ENCODE results near the gene LRRC63.

Gene LRRC63

GRCh38 chr13:46170687-46171086, 41.0 kb upstream of the LRRC63 start:
- Histone ChIP-seq H3K36me3 (ENCODE audit: insufficient read depth, low read length) (no peaks in the 10 kb centered on the region), H3K9ac (ENCODE audit: low read length) (no peak overlapping the region), H3K4me3 (ENCODE audit: low read depth in 1 of 2, low read length in 2 of 2) (no peak overlapping the region), H3K27ac (ENCODE audit: low read depth, low read length) (no peak overlapping the region), H3K4me1 (ENCODE audit: insufficient read depth, low read length) (no peaks in the 10 kb centered on the region), H3K27me3 (ENCODE audit: control insufficient read depth in 1 of 2, insufficient read depth in 2 of 2, low read length in 2 of 2) (no peaks in the 10 kb centered on the region), H3K9me3 (ENCODE audit: low read length) (no peaks in the 10 kb centered on the region)

- H3K36me3 ChIP-seq (ENCODE audit: insufficient read depth, low read length): no peaks in the 10 kb centered on the region
- H3K4me3 ChIP-seq (ENCODE audit: low read depth in 1 of 2, low read length in 2 of 2): no peak overlapping the region
- no peak overlapping the region for H3K9ac ChIP-seq (ENCODE audit: low read length)
- no peaks in the 10 kb centered on the region for H3K27me3 ChIP-seq (ENCODE audit: control insufficient read depth in 1 of 2, insufficient read depth in 2 of 2, low read length in 2 of 2)
- no peaks in the 10 kb centered on the region for H3K9me3 ChIP-seq (ENCODE audit: low read length)
- no peak overlapping the region for H3K27ac ChIP-seq (ENCODE audit: low read depth, low read length)
- no peaks in the 10 kb centered on the region for H3K4me1 ChIP-seq (ENCODE audit: insufficient read depth, low read length)
These were observed 40.5 kb upstream of the LRRC63 start for GRCh38 chr13:46171217-46171616.

- H3K27me3 ChIP-seq (ENCODE audit: control insufficient read depth in 1 of 2, insufficient read depth in 2 of 2, low read length in 2 of 2): no peaks in the 10 kb centered on the region
- no peaks in the 10 kb centered on the region for H3K9me3 ChIP-seq (ENCODE audit: low read length)
- no peaks in the 10 kb centered on the region for H3K36me3 ChIP-seq (ENCODE audit: insufficient read depth, low read length)
- H3K4me1 ChIP-seq (ENCODE audit: insufficient read depth, low read length): no peaks in the 10 kb centered on the region
- no peak overlapping the region for H3K27ac ChIP-seq (ENCODE audit: low read depth, low read length)
- no peak overlapping the region for H3K9ac ChIP-seq (ENCODE audit: low read length)
- no peak overlapping the region for H3K4me3 ChIP-seq (ENCODE audit: low read depth in 1 of 2, low read length in 2 of 2)
These were observed 40.0 kb upstream of the LRRC63 start for GRCh38 chr13:46171739-46172138.

- Histone ChIP-seq H3K27me3 (ENCODE audit: control insufficient read depth in 1 of 2, insufficient read depth in 2 of 2, low read length in 2 of 2) (no peaks in the 10 kb centered on the region), H3K36me3 (ENCODE audit: insufficient read depth, low read length) (no peaks in the 10 kb centered on the region), H3K9me3 (ENCODE audit: low read length) (no peaks in the 10 kb centered on the region), H3K4me3 (ENCODE audit: low read depth in 1 of 2, low read length in 2 of 2) (no peak overlapping the region), H3K27ac (ENCODE audit: low read depth, low read length) (no peak overlapping the region), H3K4me1 (ENCODE audit: insufficient read depth, low read length) (no peaks in the 10 kb centered on the region), H3K9ac (ENCODE audit: low read length) (no peak overlapping the region)
These were observed 39.2 kb upstream of the LRRC63 start for GRCh38 chr13:46172531-46172991.

- Histone ChIP-seq H3K27me3 (ENCODE audit: control insufficient read depth in 1 of 2, insufficient read depth in 2 of 2, low read length in 2 of 2) (no peaks in the 10 kb centered on the region), H3K4me1 (ENCODE audit: insufficient read depth, low read length) (no peaks in the 10 kb centered on the region), H3K9me3 (ENCODE audit: low read length) (no peaks in the 10 kb centered on the region), H3K4me3 (ENCODE audit: low read depth in 1 of 2, low read length in 2 of 2) (no peak overlapping the region), H3K36me3 (ENCODE audit: insufficient read depth, low read length) (no peaks in the 10 kb centered on the region), H3K27ac (ENCODE audit: low read depth, low read length) (no peak overlapping the region), H3K9ac (ENCODE audit: low read length) (no peak overlapping the region)
These were observed 38.1 kb upstream of the LRRC63 start for GRCh38 chr13:46173656-46174055.

GRCh38 chr13:46176756-46177155, 35.0 kb upstream of the LRRC63 start:
- no peaks in the 10 kb centered on the region for H3K9me3 ChIP-seq (ENCODE audit: low read length)
- H3K27ac ChIP-seq (ENCODE audit: low read depth, low read length): no peak overlapping the region
- no peaks in the 10 kb centered on the region for H3K4me1 ChIP-seq (ENCODE audit: insufficient read depth, low read length)
- H3K27me3 ChIP-seq (ENCODE audit: control insufficient read depth in 1 of 2, insufficient read depth in 2 of 2, low read length in 2 of 2): no peaks in the 10 kb centered on the region
- H3K36me3 ChIP-seq (ENCODE audit: insufficient read depth, low read length): no peaks in the 10 kb centered on the region
- H3K9ac ChIP-seq (ENCODE audit: low read length): no peak overlapping the region
- no peak overlapping the region for H3K4me3 ChIP-seq (ENCODE audit: low read depth in 1 of 2, low read length in 2 of 2)

- Histone ChIP-seq H3K4me1 (ENCODE audit: insufficient read depth, low read length) (no peaks in the 10 kb centered on the region), H3K27ac (ENCODE audit: low read depth, low read length) (no peak overlapping the region), H3K27me3 (ENCODE audit: control insufficient read depth in 1 of 2, insufficient read depth in 2 of 2, low read length in 2 of 2) (no peaks in the 10 kb centered on the region), H3K4me3 (ENCODE audit: low read depth in 1 of 2, low read length in 2 of 2) (no peak overlapping the region), H3K9ac (ENCODE audit: low read length) (no peak overlapping the region), H3K9me3 (ENCODE audit: low read length) (no peaks in the 10 kb centered on the region), H3K36me3 (ENCODE audit: insufficient read depth, low read length) (no peaks in the 10 kb centered on the region)
These were observed 33.6 kb upstream of the LRRC63 start for GRCh38 chr13:46178143-46178542.

GRCh38 chr13:46178821-46179220, 32.9 kb upstream of the LRRC63 start:
- no peak overlapping the region for H3K27ac ChIP-seq (ENCODE audit: low read depth, low read length)
- no peak overlapping the region for H3K9ac ChIP-seq (ENCODE audit: low read length)
- H3K4me1 ChIP-seq (ENCODE audit: insufficient read depth, low read length): no peaks in the 10 kb centered on the region
- no peaks in the 10 kb centered on the region for H3K27me3 ChIP-seq (ENCODE audit: control insufficient read depth in 1 of 2, insufficient read depth in 2 of 2, low read length in 2 of 2)
- H3K36me3 ChIP-seq (ENCODE audit: insufficient read depth, low read length): no peaks in the 10 kb centered on the region
- H3K4me3 ChIP-seq (ENCODE audit: low read depth in 1 of 2, low read length in 2 of 2): no peak overlapping the region
- no peaks in the 10 kb centered on the region for H3K9me3 ChIP-seq (ENCODE audit: low read length)

- Histone ChIP-seq H3K9ac (ENCODE audit: low read length) (no peak overlapping the region), H3K4me1 (ENCODE audit: insufficient read depth, low read length) (no peaks in the 10 kb centered on the region), H3K36me3 (ENCODE audit: insufficient read depth, low read length) (no peaks in the 10 kb centered on the region), H3K27ac (ENCODE audit: low read depth, low read length) (no peak overlapping the region), H3K9me3 (ENCODE audit: low read length) (no peaks in the 10 kb centered on the region), H3K27me3 (ENCODE audit: control insufficient read depth in 1 of 2, insufficient read depth in 2 of 2, low read length in 2 of 2) (no peaks in the 10 kb centered on the region), H3K4me3 (ENCODE audit: low read depth in 1 of 2, low read length in 2 of 2) (no peak overlapping the region)
These were observed 32.2 kb upstream of the LRRC63 start for GRCh38 chr13:46179491-46179908.

GRCh38 chr13:46179969-46180763, 31.6 kb upstream of the LRRC63 start:
- no peak overlapping the region for H3K4me3 ChIP-seq (ENCODE audit: low read depth in 1 of 2, low read length in 2 of 2)
- no peaks in the 10 kb centered on the region for H3K27me3 ChIP-seq (ENCODE audit: control insufficient read depth in 1 of 2, insufficient read depth in 2 of 2, low read length in 2 of 2)
- no peaks in the 10 kb centered on the region for H3K36me3 ChIP-seq (ENCODE audit: insufficient read depth, low read length)
- H3K9ac ChIP-seq (ENCODE audit: low read length): no peak overlapping the region
- H3K9me3 ChIP-seq (ENCODE audit: low read length): no peaks in the 10 kb centered on the region
- no peaks in the 10 kb centered on the region for H3K4me1 ChIP-seq (ENCODE audit: insufficient read depth, low read length)
- H3K27ac ChIP-seq (ENCODE audit: low read depth, low read length): no peak overlapping the region

GRCh38 chr13:46181377-46181839, 30.3 kb upstream of the LRRC63 start:
- Histone ChIP-seq H3K9me3 (ENCODE audit: low read length) (no peaks in the 10 kb centered on the region), H3K9ac (ENCODE audit: low read length) (no peak overlapping the region), H3K27me3 (ENCODE audit: control insufficient read depth in 1 of 2, insufficient read depth in 2 of 2, low read length in 2 of 2) (no peaks in the 10 kb centered on the region), H3K4me1 (ENCODE audit: insufficient read depth, low read length) (no peaks in the 10 kb centered on the region), H3K27ac (ENCODE audit: low read depth, low read length) (no peak overlapping the region), H3K4me3 (ENCODE audit: low read depth in 1 of 2, low read length in 2 of 2) (no peak overlapping the region), H3K36me3 (ENCODE audit: insufficient read depth, low read length) (no peaks in the 10 kb centered on the region)
